ENCODE data around the gene BET1L.

DNA sequence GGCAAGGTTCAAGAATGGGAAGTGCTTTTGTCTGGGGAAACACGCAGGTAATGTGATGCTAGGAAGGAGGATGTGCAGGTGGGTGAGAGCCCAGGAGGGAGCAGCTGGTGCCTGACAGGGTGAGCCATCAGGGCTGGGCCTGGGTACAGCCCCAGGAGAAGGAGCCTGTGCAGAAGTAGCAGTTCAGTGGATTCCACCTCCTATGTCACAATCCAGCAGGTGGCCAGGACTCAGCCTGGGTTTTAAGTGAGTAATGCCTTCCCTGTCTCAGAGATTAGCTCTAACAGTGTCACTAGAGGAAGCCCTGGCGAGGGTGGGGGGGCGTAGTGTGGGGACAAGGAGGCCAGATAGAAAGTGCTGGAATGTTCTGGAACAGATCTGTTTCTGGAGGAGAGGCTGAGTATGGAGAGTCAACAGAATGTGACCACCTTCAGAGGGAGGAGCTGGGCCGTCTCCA is 8.4 kb upstream of the BET1L start:
- TF ChIP-seq, protein P1, sequence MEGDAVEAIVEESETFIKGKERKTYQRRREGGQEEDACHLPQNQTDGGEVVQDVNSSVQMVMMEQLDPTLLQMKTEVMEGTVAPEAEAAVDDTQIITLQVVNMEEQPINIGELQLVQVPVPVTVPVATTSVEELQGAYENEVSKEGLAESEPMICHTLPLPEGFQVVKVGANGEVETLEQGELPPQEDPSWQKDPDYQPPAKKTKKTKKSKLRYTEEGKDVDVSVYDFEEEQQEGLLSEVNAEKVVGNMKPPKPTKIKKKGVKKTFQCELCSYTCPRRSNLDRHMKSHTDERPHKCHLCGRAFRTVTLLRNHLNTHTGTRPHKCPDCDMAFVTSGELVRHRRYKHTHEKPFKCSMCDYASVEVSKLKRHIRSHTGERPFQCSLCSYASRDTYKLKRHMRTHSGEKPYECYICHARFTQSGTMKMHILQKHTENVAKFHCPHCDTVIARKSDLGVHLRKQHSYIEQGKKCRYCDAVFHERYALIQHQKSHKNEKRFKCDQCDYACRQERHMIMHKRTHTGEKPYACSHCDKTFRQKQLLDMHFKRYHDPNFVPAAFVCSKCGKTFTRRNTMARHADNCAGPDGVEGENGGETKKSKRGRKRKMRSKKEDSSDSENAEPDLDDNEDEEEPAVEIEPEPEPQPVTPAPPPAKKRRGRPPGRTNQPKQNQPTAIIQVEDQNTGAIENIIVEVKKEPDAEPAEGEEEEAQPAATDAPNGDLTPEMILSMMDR (IDR thresholded peaks at IDR 0.05), result no peak
- TF ChIP-seq ZFX (IDR thresholded peaks at IDR 0.05; ENCODE audit: borderline replicate concordance), result no peak

All from 22Rv1 (cell line).